HG02840 (cell line): ENCODE measurements around the gene ZBTB21.
"Not testable (repeated sequence)": the region's sequence is repeated elsewhere in the genome, so short reads cannot be mapped to it uniquely, and the experiment has no call there.

Experiments used
- ATAC-seq: cut with Tn5 transposase; IDR thresholded peaks from one replicate; pipeline ENCODE4 v1.9.1; 2021; ENCODE audit warnings: mild to moderate bottlenecking, moderate library complexity, moderate number of reproducible peaks; ENCODE audit not compliant: unreplicated experiment, low FRiP score

ZBTB21 gene

GRCh38 chr21:41997657-41998056 is 12.5 kb downstream of the ZBTB21 start:
- ATAC-seq = no peak

DNA sequence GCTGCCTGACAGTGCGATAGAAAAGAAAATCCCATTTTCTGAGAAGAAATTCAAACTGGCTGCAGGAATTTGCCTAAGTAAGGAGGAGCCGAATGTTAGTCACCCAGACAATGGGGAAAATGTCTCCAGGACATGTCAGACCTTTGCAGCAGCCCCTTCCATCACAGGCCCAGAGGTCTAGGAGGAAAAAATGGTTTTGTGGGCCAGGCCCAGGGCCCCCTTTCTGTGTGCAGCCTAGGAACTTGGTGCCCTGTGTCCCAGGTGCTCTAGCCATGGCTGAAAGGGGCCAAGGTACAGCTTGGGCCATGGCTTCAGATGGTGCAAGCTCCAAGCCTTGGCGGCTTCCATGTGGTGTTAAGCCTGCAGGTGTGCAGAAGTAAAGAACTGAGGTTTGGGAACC is 14.6 kb downstream of the ZBTB21 start:
- ATAC-seq = no peak

DNA sequence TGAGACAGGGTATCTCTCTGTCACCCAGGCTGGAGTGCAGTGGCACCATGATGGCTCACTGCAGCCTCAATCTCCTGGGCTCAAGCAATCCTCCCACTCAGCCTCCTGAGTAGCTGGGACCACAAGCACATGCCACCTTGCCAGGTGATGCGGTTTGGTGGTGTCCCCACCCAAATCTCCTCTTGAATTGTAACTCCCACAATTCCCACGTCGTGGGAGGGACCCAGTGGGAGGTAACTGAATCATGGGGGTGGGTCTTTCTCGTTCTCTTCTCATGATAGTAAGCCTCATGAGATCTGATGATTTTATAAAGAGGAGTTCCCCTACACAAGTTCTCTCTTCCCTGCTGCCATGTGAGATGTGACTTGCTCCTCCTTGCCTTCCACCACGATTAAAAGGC is 15.5 kb downstream of the ZBTB21 start:
- not testable (repeated sequence) for ATAC-seq

GRCh38 chr21:41993744-41994143 is 16.4 kb downstream of the ZBTB21 start:
- ATAC-seq = no peak

GRCh38 chr21:41992576-41992975 is 17.6 kb downstream of the ZBTB21 start:
- ATAC-seq = no peak

DNA sequence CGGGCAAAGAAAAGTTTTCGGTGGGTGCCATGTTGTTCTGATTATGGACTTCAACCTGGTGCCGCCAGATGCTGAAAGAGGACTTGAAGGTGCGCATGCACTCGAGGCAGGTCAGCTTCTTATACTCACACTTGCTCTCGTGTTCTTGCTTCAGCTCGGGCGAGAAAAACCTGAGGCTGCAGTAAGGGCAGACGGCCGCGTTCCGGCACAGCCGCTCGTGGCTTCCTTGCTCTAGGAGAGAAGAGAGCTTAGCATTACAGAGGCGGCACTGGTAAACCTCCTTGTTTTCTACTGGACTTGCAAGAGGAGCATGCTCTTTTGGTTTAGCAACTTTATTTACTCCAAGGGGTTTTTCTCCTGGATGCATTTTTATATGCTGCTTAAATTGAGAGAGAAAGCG is 18.5 kb downstream of the ZBTB21 start:
- ATAC-seq = no peak

DNA sequence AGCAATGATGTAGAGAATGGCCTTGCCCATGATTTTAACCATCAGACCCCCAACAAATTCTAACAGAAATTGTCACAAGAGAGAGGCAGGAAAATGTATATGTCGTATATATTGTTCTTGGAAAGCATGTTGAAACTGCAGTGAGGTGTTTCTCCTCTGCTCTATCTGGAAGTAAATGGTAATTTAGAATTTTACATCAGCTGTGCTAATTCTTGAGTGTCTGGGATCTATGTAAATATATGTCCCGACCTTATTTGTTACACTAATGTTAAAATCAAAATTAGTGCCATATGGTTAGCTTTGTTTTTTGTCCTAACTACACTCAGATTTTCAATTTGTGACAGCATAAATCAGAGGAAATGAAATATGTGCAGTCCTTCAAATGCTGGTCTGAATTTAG is 20.5 kb downstream of the ZBTB21 start:
- no peak for ATAC-seq

- ATAC-seq = no peak
Measured at GRCh38 chr21:41987310-41987709, 22.9 kb downstream of the ZBTB21 start.

- ATAC-seq = no peak
Measured at GRCh38 chr21:41985662-41986416, 24.3 kb downstream of the ZBTB21 start.

DNA sequence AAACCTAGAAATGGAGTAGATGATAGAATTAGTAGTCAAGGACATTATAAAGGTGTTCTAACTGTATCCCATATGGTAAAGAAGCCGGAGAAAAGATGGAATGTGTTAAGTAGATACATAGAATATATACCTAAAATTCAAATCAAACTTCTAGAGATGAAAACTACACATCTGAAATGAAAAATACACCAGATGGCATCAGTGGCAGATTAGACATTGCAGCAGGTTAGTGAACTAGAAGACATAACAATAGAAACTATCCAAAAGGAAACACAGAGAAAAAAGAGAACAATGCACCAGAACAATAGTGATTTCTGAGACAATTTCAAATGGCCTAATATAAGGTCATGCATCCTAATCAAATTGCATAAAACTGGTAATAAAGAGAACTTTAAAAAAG is 26.9 kb downstream of the ZBTB21 start:
- ATAC-seq = no peak

- no peak for ATAC-seq
Measured at GRCh38 chr21:41980561-41980960, 29.6 kb downstream of the ZBTB21 start.

DNA sequence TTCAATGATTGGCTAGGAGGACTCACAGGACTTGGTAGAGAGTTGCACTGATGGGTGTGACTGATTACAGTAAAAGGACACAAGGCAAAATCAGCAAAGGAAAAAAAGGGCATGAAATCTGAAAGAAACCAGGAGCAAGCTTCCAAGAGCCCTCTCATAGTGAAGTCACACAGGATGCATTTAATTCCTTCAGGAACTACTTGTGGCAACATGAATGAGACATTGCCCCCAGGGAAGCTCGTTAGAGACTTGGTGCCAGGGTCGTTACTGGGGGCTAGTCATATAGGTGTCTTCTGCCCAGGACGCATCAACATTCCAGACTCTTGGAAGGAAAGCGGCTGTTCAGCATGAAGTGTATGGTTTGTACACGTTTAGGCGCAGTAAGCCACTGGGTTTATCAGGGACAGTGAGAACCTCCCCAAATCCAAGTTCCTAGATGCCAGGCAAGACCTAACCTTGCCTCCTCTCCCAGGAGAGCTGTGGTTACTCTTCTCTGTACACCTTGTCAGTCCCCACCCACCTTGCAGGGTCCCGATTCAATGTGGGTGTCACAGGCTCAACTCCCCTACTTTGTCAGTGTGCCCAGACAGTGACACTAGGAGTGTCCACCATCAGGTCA is 30.3 kb downstream of the ZBTB21 start:
- no peak for ATAC-seq

DNA sequence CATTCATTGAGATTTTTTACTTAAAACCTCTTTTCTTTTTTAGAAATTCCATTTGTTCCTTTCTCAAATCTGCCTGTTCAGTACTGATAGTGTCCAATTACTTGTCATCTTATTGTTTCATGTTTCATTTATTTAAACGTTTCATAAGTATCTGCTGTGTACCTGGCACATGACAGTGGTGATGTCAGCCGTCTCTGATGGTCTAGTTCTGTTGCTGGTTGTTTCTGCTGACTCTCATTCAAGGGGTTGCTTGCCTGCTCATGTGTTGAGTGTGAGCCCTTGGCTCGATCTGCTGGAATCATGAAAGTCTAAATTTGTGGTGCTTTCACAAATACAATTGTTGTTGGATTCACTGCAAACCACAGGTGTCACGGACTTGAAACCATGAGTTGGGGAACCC is 30.8 kb downstream of the ZBTB21 start:
- ATAC-seq = no peak

- no peak for ATAC-seq
Measured at GRCh38 chr21:41977034-41977950, 32.9 kb downstream of the ZBTB21 start.

DNA sequence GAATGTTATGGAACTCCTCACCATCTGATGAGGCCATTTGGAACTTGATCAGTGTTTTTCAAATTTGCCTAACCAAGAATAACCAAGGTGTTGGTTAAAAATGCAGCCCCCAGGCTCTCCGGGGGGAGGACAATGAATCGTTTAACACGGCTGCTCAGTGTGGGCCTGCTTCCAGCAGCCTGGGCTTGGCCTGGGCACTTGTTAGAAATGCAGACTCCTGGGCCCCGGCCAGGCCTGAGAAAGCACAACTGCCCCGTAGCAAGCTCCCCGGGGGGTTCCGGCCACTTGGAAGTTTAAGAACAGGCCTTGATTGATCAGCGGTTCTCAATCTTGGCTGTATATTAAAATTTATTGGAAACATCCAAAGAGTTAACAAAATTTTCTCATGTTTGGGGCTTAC is 33.5 kb downstream of the ZBTB21 start:
- no peak for ATAC-seq

GRCh38 chr21:41975391-41976272 is 34.5 kb downstream of the ZBTB21 start:
- ATAC-seq = no peak

- no peak for ATAC-seq
Measured at GRCh38 chr21:41974752-41975053, 35.5 kb downstream of the ZBTB21 start.

- ATAC-seq = no peak
Measured at GRCh38 chr21:41973861-41974751, 36.1 kb downstream of the ZBTB21 start.

GRCh38 chr21:41973427-41973831 is 36.7 kb downstream of the ZBTB21 start:
- no peak for ATAC-seq
